ENCODE results near the gene CORT. TPM values are rescaled to one million over a fixed set of nuclear protein-coding genes. Genes with fewer than 3 reads are reported as not detected.

CORT gene
- total RNA-seq, 1 donor from 2014 or later: 0.34 TPM

- peak; percentile 89 for DNase-seq
Observed at GRCh38 chr1:10474613-10475507, 25.0 kb downstream of the CORT start, which contains the start of gene PEX14. Gene PEX14 (plus strand): TSS chr1:10474950. CDS start chr1:10474967, 17 bp downstream.

- no peak for DNase-seq
Observed at GRCh38 chr1:10475510-10475909, 25.7 kb downstream of the CORT start.

GRCh38 chr1:10479296-10479695, 29.5 kb downstream of the CORT start:
- DNase-seq: no peak

- no peak for DNase-seq
Observed at GRCh38 chr1:10480614-10481013, 30.8 kb downstream of the CORT start.

- DNase-seq: no peak
Observed at GRCh38 chr1:10484521-10484920, 34.7 kb downstream of the CORT start.

- DNase-seq: no peak
Observed at GRCh38 chr1:10489291-10490055, 39.6 kb downstream of the CORT start.

GRCh38 chr1:10490286-10490970, 40.6 kb downstream of the CORT start:
- no peak for DNase-seq

- no peak for DNase-seq
Observed at GRCh38 chr1:10494418-10494753, 44.6 kb downstream of the CORT start.

- peak; percentile 77 for DNase-seq
Observed at GRCh38 chr1:10494754-10495474, 45.1 kb downstream of the CORT start.

GRCh38 chr1:10495475-10495817, 45.6 kb downstream of the CORT start:
- DNase-seq: no peak

- no peak for DNase-seq
Observed at GRCh38 chr1:10495952-10496351, 46.1 kb downstream of the CORT start.

GRCh38 chr1:10497109-10497508, 47.3 kb downstream of the CORT start:
- no peak for DNase-seq

- no peak for DNase-seq
Observed at GRCh38 chr1:10498231-10498630, 48.4 kb downstream of the CORT start.

Other genes with a start within 250 kb of the CORT start
- gene KIF1B, start 239.5 kb upstream of the CORT start, total RNA-seq: 39.5 and 71.1 TPM in 2 replicates
- 59.4 and 130 TPM in 2 replicates for gene PGD, start 51.0 kb upstream of the CORT start, total RNA-seq
- 7.8 and 11.4 TPM in 2 replicates for gene CENPS, start 19.6 kb upstream of the CORT start, total RNA-seq
- gene DFFA, start 22.5 kb downstream of the CORT start, total RNA-seq: 56.2 and 74.5 TPM in 2 replicates
- gene PEX14, start 24.9 kb downstream of the CORT start, total RNA-seq: 9.9 and 21.7 TPM in 2 replicates